NCI-H187 treated with DMSO at 0.1 percent for 48 hours (cell line): ENCODE measurements around the gene ZFYVE28.

Experiments
- DNase-seq: peaks from one replicate; lab custom pipeline; 2025; lab: John Stamatoyannopoulos, UW

ZFYVE28 gene

DNA sequence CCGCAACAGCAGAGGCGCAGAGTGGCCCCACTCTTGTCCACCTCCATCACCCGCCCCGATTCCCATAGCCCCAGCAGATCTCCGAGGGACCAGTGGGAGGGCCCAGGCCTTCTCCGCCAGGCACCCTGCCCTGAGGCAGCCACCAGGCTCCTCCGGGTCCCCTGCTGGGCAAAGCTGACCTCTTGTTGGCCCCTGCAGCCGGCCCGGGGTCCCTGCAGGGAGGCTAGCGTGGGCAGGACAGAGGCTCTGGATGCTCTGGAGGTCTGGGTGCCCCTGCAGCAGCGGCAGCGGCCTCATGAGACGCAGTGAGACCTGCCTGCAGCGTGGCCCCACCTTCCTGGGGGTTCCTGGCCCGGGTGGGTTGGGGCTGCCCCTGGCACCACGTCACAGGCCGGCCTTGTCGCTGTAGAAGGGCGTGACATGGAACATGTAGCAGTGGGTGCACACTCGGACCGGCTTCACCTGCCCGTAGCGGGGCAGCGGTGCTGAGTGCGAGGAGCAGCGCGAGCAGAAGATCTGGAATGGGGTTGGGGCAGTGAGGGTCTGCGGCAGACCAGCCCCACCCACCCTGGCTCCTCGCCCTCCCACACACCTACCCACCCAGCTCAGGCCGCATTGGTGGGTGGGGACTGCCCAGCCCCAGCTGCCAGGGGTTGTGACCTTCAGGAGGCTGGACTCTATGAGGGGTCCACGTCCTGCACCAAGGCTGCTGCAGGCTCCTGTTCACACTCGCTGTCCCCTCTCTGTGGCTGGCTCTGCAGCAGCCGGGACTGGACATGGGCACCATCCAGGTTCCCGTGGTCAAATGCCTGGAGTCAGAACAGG lies 147.9 kb downstream of the ZFYVE28 start:
- no peak for DNase-seq

DNA sequence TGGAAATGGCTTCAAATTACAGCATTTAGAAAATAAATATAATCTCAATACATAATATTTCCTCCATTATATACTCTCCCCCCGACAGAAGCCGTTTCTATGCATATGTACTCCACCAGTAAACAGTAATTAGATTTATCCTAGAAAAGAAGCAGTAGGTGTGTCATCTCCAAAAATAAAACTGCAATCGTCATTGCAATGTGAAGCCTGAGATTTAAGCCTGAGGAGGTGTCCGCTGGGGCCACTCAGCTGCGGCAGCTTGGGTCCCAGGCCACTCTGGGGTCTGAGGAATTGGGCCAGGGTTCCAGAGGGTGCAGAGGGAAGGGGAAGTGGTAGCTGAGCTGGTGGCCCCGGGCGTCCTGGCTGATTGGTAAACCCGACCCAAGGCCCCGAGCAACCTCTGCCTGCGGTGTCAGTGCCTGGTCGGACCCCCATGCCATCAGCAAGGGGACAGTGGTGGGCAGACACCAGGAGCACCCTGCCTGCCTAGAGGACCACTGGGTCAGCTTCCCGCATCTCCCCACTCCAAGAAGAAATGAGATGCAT lies 148.8 kb downstream of the ZFYVE28 start:
- DNase-seq: no peak

DNA sequence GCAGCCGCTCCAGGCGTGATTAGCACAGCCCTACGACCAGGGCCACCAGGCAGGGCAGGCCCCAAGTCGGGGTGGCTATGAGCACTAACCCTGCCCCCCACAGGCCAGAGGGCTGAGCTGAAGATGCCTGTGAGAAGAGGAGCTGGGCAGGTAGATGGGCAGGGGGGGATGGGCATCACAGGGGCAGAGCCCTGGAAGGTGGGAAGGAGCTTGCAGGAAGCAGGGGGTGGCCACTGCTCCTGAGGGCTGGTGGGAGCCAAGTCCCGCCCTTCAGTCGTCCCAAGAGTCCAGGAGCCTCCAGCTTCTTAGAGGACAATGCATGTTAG lies 149.3 kb downstream of the ZFYVE28 start:
- DNase-seq: no peak

DNA sequence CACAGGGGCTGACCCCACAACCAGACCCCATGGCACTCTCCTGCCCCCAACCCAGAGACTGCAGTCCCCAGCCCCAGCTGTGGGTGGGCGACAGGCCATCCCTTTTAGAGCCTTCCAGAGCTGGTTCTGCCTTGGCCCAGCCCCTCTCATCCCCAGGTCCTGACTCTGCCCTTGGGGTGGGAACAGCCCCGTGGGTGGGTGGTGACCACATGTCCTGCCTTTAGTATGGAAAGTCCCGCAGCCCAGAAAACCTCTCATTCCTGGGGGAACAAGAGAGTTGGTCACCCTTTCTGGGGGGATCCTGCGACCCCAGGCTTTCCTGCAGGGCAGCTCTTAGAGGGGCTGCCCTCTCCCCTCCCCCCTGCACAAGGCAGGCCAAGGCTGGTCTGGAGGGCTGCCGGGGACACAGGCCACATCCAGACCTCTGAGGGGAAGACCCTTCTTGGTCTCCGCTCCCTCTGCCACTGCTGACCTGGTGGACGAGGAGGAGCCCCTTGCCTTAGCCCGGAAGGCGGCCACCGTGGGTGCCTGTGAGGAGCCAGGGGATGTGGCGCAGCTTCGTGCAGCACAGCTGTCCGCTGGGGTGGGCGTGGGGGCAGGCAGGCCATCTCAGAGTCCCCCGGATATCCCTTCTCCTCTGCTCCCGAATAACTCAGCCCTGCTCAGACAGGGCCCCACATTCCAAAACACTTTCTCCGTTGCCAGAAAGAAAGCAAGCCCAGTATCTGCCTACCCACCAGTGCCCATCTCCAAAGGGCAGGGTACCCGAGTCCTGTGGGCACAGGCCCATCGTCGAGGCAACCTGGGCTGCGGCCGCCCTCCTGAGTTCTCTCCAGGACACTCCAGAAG lies 149.9 kb downstream of the ZFYVE28 start:
- no peak for DNase-seq

DNA sequence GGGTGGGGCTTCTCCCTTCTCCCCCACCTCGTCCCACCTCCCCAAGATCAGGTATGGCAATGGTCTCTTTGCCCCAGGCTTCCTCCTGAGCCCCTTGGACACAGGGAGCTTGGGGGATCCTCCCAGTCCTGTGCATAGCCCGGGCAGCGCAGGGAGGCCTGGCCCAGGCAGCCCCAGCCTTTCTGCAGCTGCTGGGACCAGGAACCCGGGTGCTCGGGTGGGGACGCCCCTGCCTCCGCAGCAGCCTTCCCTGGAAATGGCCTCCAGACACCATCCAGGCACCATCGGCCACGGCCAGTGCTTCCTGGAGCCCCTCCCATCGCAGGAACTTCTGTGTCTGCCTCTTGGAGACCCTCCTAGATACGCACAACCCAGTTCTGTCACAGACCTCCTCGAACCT lies 150.6 kb downstream of the ZFYVE28 start:
- DNase-seq: no peak

DNA sequence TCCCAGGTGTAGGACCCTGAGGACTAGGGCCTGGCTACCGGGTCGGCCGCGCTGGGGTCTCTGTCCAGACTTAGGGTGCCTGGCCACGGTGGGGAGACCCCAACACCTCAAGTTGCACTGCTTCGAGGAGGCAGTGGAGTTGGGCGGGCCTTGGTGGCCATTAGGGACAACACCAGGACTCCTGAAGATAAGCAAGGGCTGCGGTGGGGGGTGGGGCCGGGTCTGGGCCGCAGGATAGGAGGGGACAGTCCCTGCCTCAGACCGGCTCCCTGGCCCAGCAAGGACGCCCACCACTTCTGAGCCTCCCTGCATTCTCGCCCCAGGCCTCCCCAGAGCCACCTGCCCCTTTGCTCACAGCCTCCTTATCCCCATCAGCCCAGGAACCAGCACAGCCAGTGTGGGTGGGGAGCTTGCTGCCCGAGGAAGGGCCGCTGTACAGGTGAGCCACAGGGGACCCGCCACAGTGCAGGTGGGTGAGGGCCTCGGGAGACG lies 151.1 kb downstream of the ZFYVE28 start:
- no peak for DNase-seq

DNA sequence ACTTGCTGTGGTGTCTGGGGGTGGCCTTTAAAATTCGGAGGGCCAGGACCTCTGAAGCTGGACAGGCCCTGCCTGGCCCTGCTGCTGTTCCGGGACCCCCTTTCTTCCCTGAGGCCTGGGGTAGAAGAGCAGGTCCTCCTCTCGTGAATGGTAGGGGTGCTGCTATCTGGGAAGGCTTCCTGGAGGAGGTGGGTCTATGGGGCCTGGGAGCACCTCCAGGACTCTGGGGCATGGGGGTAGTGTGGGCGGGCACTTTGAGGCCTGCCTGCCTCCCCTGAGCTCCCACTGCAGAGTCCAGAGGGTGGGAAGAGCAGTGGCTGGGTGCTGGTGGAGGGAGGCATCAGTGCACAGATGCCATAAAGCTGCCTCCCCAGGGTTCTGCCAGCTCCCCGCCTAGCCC lies 151.6 kb downstream of the ZFYVE28 start:
- DNase-seq: no peak

DNA sequence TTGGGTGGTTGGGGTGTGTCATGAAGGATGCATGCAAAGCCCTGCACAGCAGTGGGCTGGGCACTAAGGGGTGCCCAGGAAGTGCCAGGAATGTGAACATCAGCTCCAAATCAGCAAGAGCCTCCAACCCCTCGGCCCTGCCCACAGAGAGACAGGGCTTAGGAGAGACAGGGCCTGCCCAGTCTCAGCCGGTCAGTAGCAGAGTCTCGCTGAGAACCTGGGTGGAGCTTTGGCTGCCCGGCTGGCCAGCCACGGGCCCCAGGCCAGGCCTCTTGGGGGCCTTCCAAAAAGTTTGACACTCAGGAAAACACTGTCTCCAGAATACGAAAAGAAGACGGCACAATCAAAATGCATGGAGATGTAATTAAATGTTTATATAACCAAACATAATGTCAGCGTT lies 152.3 kb downstream of the ZFYVE28 start:
- DNase-seq: no peak

DNA sequence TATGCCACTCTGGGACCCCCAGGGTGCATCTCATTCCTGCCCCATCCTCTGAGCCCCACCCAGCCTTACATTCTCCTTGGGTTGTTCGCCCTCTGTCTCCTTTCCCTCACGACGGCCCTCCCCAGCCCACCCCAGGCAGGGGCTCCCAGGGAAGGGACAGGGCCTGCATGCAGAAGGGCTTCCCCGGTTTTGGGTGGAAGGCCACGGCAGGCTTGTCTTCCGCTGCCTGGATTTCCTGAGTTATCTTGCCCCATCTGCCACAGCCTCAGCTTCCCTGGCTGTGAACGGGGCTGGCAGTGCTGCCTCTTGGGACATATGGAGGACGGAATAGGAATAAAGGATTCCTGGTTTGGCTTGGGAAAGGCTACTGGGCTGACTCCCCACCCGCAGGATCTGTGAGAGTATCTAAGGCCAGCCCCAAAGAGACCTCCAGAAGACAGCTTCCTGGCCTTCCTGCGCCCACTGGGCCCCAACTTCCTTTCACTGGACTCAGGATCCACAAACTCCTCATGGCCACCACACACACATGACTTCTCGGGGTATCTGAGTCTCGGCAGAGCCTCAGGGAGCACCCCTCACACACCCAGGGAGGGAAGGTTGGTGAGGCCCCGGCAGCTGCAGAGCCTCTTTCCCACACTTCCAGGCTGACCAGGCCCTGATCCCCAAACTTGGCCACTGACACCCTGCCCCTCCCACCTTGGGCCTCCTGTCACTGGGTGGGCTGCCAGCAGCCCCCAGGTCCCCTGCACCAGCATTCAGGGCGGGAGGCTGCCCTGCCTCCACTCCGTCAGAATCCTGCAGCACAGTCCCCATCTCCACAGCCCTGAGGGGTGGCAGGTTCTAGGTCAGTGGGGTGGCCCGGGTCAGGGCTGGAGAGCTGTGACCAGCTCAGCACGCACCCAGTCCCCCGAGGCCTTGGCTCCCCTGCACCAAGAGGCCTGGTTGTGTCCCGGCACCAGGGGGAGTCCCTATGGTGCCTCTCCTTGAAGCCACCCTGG lies 153.0 kb downstream of the ZFYVE28 start:
- DNase-seq: no peak

DNA sequence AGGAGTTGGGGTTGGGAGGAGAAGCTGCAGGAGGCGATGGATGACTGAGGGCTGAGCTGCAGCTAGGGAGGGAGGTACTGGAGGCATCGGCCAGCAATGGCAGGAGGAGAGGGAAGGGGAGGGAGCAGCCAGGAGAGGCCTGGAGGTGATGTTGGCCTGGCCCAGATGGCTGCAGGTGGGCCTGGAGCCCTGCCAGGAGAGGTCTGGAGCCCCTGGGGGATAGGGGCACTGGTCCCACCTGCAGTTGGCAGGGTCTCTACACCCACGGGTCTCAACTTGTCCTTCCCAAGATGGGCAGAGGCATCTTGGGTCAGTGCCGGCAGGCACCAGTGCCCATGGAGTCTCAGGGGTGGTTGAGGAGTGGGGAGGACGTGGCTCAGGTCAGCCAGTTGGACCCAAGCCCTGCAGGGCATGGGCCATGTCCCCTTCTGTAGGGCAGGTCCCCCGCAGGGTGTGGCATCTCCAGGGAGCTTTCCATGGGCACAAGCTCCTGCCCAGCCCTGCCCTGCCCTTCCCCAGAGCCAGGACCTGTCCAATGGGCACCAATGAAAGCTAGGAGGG lies 153.9 kb downstream of the ZFYVE28 start:
- no peak for DNase-seq

DNA sequence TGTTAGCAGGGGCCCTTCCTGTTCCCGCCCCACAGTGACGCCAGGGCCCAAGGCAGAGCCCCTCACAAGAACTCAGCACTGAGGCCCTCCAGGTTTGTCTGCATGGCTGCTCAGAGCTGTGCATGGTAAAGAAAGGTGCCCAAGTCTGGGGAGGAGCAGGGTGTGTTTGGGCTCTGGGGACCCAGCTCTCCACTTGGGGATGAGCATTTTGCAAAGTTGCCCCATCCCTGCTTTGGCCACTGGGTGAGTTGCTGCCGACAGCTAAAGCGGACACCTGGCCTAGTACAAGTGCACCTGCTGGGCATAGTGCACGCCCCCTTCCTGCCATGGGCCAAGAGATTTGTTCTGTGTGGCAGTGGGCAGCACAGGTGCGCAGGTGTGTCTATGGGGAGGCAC lies 154.5 kb downstream of the ZFYVE28 start:
- no peak for DNase-seq

DNA sequence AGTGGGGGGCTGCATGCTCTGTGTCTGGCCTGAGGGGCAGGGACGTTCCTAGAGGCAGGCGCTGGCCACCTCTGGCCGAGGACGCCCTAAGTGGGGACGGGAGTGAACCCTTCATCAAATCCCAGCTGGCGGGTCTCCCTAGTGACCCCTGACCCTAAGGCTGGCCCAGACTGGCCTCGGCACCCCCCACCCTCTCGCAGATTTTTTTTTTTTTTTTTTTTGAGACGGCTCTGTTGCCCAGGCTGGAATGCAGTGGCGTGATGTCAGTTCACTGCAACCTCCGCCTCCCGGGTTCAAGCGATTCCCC lies 155.5 kb downstream of the ZFYVE28 start:
- no peak for DNase-seq

DNA sequence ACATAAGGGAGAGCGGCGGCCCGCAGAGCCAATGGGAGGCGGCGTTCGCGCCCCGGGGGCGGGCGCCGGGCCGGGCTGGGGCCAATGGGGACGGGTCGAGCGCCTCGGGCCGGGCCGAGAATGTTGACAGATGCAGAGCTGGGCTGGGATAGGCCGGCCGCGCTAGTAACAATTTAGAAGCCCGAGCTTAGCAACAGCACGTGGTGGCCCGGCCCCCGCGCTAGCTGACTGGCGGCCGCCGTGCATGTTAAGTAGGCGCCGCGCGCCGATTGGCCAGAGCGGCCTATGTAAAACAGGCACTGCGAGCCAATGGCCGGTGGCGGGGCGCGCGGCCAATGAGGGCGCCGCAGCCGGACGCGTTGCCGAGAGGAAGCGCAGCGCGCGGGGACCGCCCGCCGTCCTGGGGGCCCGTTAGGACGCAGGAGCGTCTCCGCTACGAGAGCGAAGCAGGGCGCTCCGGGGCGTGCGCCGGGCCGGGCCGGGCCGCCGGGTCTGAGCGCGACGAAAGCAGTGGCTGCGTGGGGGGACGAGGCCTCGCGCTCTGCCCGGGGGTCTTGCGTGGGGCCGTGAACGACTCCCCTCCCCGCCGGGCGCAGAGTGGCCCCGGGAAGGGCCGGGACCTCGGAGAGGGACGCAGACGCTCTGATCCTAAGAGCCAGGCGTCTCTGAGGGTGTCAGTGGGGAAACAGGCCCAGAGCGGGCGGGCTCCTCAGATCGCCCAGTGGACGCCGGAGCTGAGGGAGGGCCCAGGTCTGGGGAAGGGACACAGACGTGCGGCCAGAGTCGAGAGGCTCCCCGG lies 156.1 kb downstream of the ZFYVE28 start:
- peak; percentile 92 for DNase-seq

DNA sequence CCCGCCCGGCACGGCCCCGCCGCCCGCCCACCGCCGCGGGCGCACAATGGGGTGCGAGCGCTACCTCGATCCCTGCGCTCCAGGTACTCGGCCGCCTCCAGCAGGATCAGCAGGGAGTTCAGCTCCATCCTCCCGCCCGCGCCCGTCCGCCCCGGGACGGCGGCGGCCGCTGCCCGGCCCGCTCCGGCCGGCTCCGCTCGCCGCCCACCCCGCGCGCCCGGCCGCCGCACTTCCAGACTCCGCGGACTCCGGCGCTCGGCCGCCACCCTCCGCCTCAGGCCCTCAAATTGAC lies 156.6 kb downstream of the ZFYVE28 start, which contains the start of gene MXD4:
Gene MXD4, minus strand, starts transcription at position 257 of the 292 bp plus-strand sequence. Its CDS starts 129 bp downstream, at position 128.
- no peak for DNase-seq

DNA sequence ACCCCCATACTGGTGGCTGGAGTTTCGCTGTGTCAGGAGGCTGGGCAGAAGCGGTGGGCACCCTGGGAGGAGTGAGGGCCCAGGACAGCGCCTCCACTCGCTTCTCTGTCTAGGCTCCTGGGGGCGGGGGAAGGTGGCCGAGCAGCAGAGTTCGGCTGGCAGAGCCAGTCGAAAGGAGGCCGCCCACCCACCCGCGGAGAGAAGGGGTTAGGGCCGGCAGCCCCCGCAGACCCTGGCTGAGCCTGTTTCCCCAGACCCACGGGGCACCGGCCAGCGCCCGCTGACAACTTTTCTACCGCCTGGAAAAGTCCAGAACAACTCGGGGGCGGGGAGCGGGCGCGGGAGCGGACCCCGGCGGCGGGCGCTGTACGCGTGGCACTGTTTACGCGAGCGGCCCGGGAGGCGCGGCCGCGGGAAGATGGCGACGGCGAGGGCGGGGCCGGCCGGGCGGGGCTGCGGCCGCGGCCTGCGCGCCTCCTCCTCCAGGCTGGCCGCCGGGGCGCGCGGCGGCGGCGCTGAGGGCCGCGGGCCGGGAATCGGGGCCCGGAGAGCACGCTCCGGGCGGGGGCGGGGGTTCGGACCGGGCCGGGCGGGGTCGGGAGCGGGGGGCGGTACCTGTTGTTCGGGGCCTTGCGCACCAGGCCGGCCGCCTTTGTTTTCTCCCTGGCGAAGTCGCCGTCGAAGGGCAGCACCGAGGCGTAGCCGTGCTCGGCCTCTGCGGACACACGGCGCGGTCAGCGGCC lies 157.2 kb downstream of the ZFYVE28 start:
- no peak for DNase-seq

DNA sequence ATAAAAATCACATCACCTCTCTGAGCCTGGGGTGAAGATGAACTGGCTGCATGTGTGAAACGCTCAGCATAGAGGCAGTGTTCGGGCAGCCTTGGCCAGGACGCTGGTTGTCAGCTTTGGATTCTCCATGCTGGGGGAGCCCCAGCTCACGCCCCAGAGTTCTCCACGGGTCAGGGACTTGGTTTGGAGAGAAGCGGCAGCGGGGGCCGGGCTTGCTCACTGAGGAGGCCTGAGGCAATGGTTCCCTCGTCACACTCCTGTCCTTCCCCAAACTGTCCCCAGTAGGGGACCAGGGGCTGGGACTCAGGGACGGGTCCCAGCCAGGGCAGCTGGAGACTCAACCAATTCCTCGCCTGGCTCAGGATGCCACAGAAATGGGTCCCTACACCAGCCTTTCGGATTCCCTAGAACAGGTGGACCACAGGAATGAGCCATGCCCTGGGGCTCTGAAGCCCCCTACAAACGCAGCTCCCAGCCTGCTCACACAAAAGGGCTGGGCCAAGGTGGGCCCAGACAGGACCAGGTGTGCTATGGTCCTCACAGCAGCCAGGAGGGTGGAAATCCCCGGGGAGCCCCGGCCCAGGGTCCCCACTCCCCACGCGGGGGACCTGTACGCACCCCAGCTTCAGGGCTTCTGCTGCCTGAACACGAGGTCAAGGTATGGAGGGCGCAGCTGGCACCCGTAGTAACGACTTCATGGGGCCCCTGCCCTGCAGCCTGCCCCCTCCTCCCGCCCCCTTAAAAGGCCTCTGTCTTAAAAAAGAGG lies 157.9 kb downstream of the ZFYVE28 start:
- DNase-seq: no peak

DNA sequence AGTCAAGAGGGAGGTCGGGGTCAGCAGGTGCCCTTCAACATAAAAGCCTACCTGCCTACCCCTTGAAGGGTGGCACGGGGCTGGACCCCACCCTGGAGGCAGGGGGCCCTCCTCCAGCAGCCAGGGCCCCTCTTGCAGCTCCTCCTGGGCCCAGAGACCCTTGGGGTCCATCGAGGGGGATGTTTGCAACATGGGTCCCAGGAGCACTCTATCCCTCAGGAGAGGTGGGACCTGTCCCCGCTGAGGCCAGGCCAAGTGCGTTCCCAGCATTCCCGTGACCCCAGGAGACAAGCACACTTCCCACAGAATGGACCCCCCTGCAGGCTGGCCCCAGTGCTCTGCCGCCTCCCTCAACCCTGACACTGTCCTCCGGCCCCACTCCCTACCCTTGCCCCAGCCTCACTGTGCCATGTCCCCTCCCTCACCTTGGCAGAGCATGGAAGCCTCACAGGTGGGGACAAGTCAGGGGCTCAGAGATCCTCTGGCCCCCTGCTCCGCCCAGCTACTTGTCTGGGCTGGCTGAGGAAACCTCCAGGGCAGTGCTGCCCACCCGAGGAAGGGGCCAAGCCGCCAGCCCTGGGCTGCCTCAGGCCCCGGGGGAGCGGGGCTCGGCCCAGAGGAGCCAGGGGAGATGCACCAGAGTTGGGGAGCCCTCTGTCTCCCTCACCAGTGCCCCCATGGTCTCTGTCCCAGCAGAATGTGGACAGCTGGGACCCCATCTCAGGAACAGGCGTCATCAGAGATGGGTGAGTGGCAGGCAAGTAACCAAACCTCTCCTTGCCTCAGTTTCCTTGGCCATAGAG lies 158.7 kb downstream of the ZFYVE28 start:
- no peak for DNase-seq

DNA sequence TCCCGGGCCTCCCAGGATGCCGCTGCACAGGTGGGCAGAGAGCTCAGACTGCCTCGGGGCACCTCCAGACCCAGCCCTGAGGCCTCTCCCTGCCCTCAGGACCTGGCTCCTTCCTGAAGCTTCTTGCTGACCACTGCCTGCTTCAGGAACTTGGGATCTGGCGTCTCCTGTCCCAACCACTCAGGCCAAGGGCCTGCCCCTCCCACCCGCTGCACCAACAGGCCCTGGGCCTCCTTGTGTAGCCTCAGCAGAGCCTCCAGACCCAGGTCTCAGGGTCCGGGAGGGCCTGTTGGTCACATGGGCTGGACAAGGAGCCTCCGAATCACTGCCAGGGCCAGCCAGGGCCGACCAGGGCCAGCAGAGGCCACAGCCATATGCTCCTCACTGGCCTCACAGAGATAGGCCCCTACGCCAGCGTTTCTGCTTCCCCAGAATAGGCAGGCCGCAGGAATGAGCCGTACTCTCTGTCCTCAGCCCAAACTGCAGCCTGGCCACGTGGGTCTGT lies 159.4 kb downstream of the ZFYVE28 start:
- DNase-seq: no peak
